HS-5 (cell line): ENCODE results near the gene BATF2.
"Not testable (repeated sequence)": the region's sequence is repeated elsewhere in the genome, so short reads cannot be mapped to it uniquely, and the experiment has no call there.

Experiments
- DNase-seq: peaks from one replicate; pipeline ENCODE4 v3.0.0-alpha.2; 2012; ENCODE audit warnings: low read depth

The BATF2 gene

DNA sequence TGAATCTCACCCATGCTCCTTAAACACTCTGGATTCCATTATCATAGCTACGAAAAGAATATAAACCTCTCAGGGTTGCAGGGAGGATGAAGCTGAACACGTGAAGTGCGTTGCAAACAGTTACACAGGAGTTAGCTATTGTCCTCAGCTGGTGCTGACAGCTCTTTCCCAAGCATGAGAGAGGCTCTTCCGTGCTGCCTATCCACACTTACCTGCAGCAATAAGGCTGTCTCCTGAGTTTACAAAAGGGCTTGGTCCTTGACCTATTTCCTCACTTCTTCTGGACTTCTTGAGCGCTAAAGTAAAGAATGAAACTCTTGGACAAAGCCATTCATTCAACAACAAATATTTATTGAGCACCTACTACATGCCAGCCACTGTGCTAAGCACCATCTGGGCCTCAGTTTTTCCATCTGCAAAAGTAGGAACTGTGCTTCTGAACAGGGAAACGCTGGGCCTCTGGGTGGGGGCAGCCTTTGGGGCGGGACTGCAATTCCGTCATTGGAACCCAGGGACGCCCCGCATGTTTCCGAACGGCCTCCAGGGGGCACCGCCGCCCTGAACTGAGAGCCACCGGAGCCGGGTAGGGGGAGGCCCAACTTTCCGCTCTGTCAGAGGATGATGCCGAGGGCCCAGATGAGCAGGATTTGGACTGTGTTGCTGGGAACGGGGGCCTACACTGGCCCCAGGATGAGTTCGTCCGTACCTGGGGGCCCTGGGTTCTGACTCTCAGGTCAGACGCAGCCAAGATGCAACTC is 16.5 kb upstream of the BATF2 start:
- peak; percentile 63 for DNase-seq

DNA sequence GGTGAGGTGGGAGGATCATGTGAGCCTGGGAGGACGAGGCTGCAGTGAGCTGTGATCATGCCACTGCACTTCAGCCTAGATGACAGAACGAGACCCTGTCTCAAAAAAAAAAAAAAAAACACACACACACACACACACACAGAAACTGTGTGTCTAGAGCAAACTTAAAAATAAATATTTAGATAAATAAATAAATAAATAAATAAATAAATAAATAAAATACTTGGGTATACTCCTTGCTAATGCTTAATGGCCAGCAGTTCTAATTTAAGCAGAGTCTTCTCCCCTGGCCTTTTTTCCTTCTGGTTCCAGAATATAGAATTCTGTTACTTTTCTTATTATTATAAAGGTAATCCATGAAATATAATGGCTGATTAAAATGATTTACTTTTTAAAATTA is 12.1 kb upstream of the BATF2 start:
- no peak for DNase-seq

DNA sequence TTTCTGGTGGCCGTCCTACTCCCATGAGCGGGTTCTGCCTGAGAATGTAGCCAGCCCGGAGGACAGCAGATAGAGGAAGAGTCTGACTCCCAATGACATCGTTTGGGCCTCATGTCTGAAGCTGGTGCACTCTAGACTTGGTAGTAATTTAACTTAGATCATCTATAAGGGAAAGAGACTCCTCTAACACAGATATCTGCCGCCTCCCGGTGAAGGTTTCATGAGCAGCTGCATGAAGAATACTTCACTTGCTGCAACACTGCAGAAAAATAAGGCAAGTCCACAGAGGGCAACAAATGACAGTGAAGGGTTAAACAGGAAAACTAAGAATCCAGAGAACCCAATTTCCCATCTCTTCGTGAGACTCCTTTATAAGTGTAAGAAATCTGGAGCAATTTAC is 11.2 kb upstream of the BATF2 start:
- DNase-seq = no peak

DNA sequence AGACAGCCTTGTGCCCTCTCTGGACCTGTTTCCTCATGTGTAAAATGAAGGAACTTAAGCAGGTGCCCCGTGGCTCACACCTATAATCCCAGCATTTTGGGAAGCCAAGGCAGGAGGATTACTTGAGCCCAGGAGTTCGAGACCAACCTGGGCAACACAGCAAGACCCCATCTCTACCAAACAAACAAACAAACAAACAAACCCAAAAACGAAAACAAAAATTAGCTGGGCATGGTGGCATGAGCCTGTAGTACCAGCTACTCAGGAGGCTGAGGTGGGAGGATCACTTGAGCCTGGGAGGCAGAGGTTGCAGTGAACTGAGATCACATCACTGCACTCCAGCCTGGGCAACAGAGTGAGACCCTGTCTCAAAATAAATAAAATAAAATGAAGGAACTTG is 7.2 kb upstream of the BATF2 start:
- not testable (repeated sequence) for DNase-seq

DNA sequence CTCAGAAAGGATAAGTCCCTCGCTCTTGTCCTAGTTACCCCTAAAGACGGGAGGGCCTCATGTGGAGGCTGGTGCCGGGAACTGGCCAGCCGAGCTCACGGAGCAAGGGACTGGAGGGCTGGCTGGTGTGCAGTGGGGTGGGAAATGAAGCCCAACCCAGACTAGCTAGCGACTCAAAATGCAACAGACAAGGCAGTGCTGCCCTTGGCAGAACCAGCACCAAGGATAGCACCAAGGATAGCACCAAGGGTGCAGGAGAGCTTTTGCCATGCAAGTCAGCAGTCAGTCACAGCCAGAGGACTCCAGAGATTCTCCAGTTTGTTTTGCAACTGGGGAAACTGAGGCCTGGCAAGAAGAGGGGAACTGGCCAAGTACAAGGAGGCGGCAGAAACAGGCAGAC is 6.5 kb upstream of the BATF2 start:
- DNase-seq = no peak

DNA sequence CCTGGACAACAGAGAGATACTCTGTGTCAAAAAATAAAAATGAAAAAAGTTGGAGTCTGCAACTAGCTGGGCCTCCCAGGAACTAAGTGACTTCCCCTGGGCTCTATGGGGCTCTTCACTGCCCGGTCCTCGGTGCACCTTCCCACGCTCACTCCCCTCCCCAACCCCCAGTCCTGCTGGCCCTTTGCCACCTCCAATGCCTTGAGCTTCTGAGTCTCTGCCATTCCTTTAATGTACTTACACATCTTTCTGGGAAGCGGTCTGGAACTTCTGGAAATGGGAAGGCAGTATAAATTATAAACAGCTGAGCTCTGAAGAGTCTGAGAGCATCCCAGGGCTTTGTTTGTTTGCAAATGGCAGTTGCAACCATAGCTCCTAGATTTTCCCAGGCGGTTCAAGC is 5.9 kb upstream of the BATF2 start:
- DNase-seq = no peak

DNA sequence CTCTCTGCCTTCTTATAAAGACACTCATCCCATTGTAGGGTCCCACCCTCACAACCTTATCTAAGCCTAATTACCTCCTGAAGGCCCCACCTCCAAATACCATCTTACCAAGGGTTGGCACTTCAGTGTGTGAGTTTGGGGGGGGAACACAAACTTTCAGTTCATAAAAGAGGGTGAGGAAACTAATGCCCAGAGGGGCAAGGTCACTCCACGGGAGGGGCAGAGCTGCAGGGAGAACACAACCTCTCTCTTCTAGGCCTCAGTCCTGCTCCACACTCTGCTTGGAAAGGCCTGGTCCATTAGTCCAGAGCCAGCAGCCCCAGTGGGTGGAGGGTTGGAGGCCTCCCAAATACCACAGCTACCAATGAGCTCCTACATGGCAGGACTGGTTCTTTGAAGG is 2.7 kb upstream of the BATF2 start:
- no peak for DNase-seq

DNA sequence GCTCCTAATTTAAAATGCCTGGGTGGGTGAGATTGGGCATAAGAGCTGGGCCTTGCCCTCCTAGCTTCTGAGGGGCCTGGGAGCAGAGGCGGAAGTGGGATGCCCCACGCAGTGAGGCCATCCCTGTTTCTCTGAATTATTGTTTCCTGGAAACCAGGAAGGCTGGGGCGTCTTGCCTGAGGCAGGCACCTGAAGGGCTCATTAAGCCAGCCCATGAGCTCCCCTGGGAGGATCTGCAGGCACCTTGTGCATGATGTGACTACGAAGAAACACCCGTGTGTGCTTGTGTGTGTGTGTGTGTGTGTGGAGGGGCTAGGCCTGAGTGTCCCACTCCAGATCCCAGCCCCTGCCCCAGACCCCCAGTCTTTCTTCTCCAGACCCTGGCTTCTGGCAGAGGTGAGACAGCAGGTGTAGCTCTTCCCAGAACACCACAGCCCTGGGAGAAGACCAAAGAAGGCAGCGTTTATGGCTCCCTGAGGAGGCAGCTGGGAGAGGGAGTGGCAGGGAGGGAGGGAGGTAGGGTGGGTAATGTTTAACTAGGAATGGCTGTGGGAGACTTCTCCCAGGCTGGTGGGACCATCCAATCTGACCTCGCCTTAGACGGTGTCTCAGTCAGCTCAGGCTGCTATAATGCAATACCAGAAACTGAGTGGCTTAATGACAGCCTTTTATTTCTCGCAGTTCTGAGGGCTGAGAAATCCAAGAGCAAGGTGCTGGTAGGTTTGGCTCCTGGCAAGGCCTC is 2.1 kb upstream of the BATF2 start:
- no peak for DNase-seq

DNA sequence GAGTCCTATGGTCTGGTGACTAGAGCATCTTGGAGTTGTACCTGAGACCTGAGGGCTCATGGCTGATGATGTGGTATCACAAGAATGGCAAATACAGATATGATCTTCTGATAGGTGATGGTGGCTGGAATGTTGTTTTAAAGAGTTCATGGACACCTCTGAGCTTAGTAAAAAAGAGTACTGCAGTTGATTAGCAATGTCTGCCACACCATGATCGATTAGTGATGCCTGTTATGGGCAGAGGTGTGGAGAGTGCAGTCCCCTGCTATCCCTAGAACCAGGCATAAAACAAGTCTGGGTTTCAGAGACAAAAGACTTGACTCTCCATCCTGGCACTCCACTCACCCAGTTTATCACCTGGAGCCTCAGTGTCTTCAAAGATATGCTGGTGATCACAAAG is 1.4 kb upstream of the BATF2 start:
- DNase-seq = no peak

DNA sequence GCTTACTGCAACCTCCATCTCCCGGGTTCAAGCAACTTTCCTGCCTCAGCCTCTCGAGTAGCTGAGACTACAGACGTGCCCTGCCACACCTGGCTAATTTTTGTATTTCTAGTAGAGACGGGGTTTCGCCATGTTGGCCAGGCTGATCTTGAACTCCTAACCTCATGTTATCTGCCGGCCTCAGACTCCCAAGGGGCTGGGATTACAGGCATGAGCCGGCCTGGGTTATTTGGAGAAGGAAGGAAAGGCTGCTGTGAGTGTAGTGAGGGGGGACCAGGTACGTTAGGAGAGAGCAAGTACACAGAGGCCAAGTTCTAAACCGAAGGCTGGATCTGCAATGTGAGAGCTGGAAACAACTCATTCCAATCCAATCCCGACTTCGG is 453 bp downstream of the BATF2 start:
- no peak for DNase-seq

DNA sequence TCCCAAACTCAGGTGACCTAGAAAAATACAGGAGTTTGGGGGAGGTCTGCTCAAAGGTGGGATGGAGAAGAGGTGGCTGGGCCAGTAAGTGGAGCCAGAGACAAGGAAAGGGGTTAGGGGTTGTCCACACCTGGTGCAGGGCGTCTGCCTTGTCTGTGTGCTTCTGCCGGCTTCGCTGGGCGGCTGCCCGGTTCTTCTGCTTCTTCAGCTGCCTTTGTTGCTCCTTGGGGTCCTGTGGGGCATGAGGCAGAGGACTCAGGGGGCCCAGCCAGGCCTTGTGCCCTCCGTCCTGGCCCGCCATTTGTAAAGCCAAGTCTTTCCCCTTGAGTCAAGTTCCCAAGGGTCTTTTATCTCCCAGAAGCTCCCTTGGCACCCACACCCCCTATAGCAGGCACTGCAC is 2.5 kb downstream of the BATF2 start:
- DNase-seq = no peak

DNA sequence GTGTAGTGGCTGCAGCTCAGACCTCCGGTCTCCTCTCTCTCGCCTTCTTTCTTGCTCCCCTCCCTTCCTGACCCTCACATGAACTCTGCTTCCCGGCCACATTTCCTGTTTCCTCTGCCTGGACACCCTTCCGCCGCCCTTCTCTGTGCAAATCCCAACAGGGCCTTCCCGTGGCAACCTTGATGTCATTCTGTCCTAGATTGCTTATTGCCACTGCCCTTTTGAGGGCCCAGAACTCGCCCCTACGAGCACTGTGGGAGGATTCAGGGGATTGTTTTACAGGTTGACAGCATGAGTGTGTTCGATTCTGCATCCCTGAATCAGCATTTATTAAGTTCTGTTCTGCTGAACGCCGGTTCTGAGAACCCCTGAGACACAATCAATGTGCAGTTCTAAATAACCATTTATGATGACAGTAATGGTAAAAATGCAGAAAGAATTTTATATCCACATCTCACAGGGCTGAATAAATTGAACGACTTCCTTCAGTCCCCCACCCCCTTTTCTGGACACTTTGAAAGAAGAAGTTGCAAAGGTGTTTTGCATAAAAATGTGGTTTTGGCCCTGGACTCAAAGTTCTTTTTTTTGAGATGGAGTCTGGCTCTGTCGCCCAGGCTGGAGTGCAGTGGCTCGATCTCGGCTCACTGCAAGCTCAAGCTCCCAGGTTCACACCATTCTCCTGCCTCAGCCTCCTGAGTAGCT is 6.4 kb downstream of the BATF2 start:
- DNase-seq = no peak

DNA sequence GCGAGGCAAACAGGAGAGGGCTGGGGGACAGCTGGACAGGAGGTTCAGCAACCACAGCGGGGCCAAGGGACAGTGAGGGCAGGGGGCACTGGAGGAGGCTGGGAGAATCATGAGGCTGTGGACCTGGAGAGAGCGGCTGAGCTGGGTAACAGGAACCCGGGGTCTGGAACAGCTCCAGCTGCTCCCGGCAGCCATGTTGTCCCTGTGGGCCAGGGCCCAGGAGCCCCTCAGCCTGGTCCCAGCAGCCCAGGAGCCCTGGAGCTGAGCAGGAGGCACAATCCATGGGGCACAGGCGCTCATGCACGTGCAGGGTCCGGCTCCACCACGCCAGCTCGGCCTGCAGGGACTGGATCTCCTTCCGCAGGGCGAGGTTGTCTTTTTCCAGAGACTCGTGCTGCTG is 7.4 kb downstream of the BATF2 start:
- DNase-seq = no peak

DNA sequence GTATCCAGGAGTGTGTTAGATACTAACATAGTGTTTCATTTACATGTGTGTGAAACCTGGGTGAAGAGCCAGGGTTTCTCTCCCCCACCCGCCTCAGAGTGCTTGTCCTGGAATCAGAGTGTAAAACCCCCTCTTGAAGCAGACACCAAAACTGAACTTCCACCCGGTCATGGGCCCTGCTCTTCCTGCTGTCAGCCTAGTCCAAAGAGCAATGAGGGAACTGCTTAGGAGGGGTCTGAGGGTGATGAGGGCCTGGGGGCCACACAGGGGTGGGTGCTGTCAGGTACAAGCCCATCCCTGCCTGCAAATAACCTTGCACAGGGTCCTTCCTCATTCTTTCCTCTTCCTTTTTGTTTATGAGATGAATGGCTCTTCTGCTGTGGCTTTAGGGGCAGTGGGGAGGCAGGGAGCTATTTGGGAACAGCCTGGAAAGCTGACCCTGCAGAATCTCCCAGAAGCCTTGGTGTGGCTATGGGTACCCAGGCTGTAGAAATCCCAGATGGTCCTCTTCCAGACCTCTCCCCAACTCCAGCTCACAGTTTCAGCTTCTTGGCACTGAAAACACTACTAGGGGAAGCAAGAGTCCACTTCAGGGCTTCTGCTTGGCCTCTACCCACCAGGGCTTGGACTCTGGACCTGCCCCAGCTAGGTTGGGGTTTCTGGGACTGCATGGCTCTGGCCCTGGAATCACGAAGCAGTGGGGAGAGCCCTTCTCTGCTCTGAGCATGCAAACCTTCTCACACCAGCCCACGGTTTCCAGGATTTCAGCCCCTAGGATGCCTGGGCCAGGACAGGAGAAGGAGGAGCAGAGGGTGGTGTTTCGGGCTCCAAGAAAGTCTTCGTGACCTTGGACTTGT is 8.5 kb downstream of the BATF2 start:
- DNase-seq = no peak

DNA sequence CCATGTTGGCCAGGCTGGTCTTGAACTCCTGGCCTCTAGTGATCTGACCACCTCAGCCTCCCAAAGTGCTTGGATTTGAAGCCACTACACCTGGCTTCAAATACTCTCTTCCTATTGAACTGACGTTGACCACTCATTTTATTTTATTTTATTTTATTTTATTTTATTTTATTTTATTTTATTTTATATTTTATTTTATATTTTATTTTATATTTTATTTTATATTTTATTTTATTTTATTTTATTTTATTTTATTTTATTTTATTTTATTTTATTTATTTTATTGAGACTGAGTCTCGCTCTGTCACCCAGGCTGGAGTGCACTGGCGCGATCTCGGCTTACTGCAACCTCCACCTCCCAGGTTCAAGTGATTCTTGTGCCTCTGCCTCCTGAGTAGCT is 13.4 kb downstream of the BATF2 start:
- DNase-seq = not testable (repeated sequence)

DNA sequence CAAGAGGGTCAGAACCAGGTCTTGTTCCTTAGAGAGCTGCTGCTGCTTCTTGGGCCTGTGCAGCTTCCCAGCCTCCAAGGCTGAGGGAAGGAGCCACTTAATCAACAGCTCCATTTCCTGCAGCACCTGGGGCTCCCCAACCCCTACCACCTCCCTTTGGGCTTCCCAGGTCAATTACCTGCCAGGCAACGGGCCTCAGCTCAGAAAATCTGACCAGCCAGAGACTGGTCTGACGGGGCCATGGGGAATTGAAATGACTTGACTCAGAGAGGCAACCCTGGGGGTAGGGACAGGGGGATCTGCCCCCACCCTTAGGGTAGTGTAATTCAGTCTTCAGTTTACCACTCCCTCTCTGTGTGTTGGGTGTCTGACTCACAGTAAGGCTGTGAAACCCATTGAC is 20.1 kb downstream of the BATF2 start:
- DNase-seq = no peak

DNA sequence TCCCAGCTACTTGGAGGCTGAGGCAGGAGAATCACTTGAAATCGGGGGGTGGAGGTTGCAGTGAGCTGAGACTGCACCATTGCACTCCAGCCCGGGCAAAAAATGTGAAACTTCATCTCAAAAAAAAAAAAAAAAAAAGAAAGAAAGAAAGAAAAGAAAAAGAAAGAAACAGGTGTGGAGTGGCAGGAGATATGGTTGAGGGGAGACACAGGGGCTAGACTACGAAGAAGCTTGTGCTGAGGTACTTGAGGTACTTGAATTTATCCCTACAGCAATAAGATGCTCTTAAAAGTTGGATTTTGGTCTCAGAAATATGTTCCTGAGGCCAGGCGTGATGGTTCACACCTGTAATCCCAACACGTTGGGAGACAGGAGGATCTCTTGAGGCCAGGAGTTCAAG is 22.6 kb downstream of the BATF2 start:
- no peak for DNase-seq

DNA sequence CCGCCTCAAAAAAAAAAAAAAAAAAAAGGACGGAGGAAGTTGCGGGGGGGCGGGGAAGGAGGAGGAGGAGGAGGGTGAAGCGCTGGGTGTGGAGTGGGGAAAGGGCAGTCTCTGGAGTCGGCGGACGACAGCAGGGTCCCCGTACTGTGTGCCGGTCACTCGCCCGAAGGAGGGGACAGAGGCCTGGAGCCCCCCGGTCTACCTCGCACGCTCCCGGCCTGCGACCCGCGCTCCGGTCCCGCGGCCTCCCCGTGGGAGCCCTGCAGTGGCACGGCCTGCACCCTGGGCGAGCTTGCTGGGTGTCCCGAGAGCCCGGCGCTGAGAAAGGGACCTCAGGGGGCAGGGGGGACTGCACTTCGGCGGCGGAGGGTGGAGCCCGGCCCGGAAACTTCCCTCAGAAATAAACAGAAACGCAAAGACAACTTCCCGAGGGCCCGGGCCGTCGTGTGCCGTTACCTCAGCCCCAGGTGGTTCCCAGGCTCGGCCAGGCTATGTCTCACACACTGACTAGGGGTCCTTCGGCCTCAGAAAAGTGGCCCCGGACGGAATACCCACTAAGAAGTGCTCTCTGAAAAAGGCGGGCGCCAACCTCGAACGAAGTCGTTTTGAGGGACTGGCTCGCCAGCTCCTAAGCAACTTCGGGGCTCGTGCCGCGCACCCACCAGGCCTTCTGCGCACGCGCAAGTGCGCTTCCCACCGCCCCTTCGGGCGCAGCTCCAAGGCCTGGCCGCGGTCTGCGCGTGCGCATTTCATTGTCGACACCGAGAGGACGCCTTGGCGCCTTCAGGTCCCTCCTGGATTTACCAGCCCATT is 25.1 kb downstream of the BATF2 start, which contains the start of gene MAJIN:
TSS of gene MAJIN (minus strand) at position 688 of the 813 bp plus-strand sequence. CDS start 12,703 bp downstream, outside the sequence.
- no peak for DNase-seq

DNA sequence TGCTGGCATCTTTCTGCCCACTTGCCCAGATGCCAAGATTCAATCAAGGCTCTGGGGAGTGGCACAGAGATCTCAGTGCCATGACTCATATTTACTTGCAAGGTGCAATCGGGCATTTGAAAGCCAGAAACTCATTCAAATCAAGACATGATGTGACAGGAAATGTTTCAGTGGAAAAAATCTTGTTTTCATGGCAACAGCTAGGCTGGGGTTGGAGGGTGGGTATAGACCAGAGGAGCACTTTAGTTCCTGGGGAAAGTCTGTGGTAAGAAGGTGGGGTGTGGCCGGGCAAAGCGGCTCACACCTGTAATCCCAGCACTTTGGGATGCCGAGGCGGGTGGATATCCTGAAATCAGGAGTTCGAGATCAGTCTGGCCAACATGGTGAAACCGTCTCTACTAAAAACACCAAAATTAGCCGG is 26.0 kb downstream of the BATF2 start:
- no peak for DNase-seq

DNA sequence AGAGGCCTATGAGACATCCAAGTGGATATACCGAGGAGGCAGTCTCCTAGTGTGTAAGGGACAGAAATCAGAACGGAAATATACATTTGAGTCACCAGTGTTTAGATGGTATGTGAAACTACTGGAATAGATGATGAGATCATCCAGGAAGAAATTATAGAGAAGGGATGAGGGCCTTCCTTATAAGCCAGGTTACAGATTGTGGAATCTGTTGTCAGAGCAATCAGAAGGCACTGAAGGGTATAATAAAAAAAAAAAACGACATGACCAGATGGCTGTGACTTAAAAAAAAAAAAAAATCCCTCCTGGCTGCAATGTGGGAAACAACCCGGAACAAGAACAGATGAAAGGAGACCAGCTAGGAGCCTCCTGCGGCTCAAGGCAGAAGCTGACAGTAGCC is 27.6 kb downstream of the BATF2 start:
- DNase-seq = peak; percentile 82

DNA sequence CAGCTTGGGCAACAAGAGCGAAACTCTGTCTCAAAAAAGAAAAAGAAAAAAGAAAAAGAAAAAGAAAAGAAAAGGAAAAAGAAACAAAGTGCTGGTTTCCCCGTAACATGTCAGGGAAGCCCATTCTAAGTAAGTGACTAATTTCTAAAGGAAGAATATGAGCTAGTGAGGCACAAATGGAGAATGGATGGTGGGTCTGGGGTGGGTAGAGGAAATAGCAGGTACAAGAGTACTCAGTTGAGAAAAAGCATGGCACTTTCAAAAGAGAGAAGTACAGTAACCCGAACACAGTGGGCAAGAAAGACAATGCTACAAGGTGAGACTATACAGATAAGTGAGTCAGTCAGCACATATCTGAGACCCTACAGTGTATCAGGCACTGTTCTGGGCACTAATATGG is 29.4 kb downstream of the BATF2 start:
- no peak for DNase-seq
